ENCODE measurements around the gene MRPL42. TPM values are rescaled to one million over a fixed set of nuclear protein-coding genes. Genes with fewer than 3 reads are reported as not detected.

The MRPL42 gene
- total RNA-seq, 2 donors from 2014 or later, result 76.4 to 82.8 TPM

DNA sequence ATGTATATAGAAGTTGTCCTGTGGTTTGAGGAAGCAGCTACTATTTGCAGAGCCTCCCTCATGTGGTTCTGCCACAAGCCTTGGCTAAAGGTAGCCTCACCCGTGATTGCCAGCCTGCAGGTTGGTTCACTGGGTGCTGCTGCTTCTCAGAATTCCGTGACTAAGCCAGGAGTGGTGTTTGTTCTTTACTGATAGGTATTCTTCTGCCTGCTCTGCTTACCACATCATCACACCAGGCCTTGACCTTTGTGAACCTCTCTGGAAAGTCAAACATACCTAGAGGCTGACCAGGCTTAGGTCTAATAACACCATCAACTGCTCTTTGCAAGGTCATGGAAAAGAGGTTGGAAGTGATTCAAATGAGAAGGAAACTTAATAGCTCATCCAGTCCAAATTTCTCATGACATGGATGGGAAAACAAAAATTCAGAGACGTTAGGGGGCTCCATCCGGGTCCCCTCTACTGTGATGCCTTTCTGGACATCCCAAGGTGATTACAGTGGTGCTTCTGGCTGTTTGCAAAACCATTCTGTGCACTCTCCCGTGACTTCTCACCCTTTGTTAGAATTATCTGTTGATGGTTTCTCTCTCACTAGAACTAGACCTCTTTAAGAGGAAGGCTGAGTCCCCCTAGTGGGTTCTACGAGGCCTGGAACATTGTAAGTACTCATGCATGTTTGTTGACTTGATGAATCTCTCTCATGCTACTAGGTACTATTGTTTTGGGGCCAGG, 96.7 kb downstream of the MRPL42 start:
- Histone ChIP-seq H3K27ac (no peak overlapping the region), H3K36me3 (no peaks in the 10 kb centered on the region), H3K4me1 (no peaks in the 10 kb centered on the region), H3K9ac (ENCODE audit: low read depth in 2 of 2, low read length in 2 of 2) (no peak overlapping the region), H3K4me3 (no peak overlapping the region), H3K9me3 (no peaks in the 10 kb centered on the region), H3K27me3 (no peaks in the 10 kb centered on the region)
- DNase-seq, result no peak
- TF ChIP-seq, protein P1, sequence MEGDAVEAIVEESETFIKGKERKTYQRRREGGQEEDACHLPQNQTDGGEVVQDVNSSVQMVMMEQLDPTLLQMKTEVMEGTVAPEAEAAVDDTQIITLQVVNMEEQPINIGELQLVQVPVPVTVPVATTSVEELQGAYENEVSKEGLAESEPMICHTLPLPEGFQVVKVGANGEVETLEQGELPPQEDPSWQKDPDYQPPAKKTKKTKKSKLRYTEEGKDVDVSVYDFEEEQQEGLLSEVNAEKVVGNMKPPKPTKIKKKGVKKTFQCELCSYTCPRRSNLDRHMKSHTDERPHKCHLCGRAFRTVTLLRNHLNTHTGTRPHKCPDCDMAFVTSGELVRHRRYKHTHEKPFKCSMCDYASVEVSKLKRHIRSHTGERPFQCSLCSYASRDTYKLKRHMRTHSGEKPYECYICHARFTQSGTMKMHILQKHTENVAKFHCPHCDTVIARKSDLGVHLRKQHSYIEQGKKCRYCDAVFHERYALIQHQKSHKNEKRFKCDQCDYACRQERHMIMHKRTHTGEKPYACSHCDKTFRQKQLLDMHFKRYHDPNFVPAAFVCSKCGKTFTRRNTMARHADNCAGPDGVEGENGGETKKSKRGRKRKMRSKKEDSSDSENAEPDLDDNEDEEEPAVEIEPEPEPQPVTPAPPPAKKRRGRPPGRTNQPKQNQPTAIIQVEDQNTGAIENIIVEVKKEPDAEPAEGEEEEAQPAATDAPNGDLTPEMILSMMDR (IDR thresholded peaks at IDR 0.05), result no peak
- intact Hi-C loops (cut with DNase I), result loop anchor here (10.0 kb wide), 2 partner anchors 59 to 201 kb away; no protein-coding TSS in a partner anchor

DNA sequence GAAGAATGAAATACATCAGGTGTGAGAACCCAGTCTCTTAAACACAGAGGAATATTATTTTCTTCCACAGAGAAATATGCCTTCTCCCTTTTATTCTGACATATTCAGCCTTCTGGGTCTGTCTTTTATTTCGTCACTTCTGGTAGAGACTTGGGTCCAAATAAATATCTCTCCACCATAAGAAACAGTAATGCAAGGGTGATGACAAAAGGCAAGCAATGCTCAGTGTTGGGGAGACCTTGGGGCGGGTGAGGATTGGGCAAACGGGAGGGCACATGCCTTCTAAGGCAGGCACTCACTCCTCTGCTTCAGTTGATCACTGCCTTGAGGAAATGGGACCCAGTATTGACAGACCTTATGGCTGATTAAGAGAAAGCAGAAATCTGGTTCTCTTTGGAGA, 98.4 kb downstream of the MRPL42 start:
- TF ChIP-seq, protein P1 (IDR thresholded peaks at IDR 0.05), result no peak
- Histone ChIP-seq H3K9me3 (no peaks in the 10 kb centered on the region), H3K36me3 (no peaks in the 10 kb centered on the region), H3K9ac (ENCODE audit: low read depth in 2 of 2, low read length in 2 of 2) (no peak overlapping the region), H3K27me3 (no peaks in the 10 kb centered on the region), H3K27ac (no peak overlapping the region), H3K4me1 (no peaks in the 10 kb centered on the region), H3K4me3 (no peak overlapping the region)
- DNase-seq, result no peak
- intact Hi-C loops (cut with DNase I), result loop anchor here (5.0 to 10.0 kb wide), 3 partner anchors 61 to 412 kb away; no protein-coding TSS in a partner anchor

Other genes starting within 250 kb of the MRPL42 start
- gene NUDT4, start 89.6 kb upstream of the MRPL42 start, total RNA-seq, result 100 to 1,000 TPM in 1 of 2 donors, 10 to 100 TPM in 1; 84.5 to 102 TPM
- gene UBE2N, start 25.6 kb upstream of the MRPL42 start, total RNA-seq, result 100 to 1,000 TPM; 106 to 137 TPM
- gene SOCS2, start 105.2 kb downstream of the MRPL42 start, total RNA-seq, result 10 to 100 TPM; 14.2 to 23.4 TPM
- 10 to 100 TPM; 18.2 to 23.9 TPM for gene CRADD, start 209.9 kb downstream of the MRPL42 start, total RNA-seq